HG03025 (cell line): ENCODE data around the gene FLT1.

Experiments used
- ATAC-seq: cut with Tn5 transposase; IDR thresholded peaks from one replicate; pipeline ENCODE4 v1.9.1; 2021; ENCODE audit warnings: mild to moderate bottlenecking, moderate library complexity; ENCODE audit not compliant: unreplicated experiment, low FRiP score

FLT1 gene

DNA sequence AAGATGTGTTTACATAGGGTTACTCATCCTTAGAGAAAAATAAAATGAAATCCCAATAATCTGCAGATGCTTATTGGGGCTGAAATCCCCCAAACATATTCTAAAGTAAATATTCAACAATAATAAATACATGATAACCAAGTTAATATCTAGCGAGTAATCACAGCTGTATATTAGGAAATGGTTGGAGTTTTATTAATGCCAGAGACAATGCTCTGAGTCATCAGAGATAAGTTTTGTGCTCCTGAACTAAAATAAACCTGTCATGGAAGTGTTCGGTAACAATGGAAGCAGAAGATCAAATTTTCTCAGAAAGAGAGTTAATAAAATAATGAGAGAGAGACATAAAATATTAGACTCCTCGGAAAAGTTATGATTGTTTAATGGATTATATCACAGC lies 31.4 kb downstream of the FLT1 start:
- ATAC-seq, result no peak

DNA sequence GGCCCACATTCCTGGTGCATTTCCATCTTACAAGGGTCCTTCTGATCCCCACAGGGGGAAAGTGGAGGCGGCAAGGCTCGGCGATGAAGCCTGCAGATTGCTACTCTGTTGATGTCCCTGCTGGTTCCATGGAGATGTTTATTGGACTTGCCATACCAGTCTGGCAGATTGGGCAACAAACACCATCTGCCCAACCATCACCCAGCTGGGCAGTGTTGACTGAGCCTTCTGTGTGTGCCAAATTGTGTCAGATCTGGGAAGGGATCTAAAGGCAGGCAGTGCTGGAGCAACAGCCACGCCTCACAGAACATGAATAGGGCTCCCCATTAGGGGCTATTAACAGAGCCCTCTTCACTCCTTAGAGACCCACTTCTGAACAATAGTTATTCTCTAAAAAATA lies 35.0 kb downstream of the FLT1 start:
- ATAC-seq, result no peak

DNA sequence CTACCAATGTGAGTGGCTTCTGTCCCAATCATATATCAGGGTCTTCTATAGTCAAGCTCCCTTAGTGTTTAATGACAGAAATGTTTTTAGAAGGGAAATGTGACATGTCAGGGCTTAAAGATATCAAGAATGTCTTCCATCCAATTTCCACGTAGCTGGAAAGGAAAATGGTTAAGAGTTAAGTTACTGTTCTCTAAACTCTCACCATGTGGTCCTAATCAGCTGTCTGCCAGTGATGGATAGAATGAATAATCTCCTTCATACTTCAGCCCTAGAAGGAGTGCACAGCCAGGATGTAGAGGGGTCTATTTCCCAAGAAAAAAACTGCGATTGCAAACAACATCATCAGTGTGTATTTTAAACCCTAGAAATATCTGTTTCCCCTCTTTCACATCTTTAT lies 36.3 kb downstream of the FLT1 start:
- ATAC-seq, result no peak

DNA sequence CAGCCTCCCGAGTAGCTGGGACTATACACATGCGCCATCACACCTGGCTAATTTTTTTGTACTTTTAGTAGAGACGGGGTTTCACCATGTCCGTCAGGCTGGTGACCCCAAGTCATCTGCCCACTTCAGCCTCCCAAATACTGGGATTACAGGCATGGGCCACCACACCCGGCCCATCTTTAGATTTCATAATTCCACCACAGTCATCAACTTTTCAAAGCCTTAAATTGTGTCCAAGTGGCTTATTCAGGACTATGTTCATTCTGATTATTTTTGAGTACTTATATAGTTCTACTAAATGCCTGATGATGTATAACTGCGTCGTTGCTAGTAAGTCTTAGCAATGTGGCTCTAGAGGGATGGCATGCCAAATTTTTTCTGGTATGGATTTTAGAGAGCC lies 36.9 kb downstream of the FLT1 start:
- ATAC-seq, result no peak

DNA sequence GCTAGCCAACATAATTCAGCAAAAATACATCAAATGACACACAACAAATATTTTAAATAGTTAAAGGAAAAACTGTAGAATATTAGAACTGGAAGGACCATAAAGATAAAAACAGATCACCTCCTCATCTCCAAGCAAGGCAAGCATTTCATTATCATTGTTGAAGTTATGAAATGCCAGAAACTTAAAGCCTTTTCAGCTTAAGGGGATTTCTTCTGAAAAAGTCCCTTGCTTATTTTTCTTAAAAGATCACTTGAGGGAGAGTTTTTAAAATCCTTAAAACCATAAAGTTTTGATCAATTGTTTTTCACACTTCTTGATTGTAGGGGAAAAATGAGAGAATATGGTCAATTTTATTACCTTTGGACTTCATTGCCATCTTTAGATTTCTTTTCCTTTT lies 37.4 kb downstream of the FLT1 start:
- ATAC-seq, result no peak

DNA sequence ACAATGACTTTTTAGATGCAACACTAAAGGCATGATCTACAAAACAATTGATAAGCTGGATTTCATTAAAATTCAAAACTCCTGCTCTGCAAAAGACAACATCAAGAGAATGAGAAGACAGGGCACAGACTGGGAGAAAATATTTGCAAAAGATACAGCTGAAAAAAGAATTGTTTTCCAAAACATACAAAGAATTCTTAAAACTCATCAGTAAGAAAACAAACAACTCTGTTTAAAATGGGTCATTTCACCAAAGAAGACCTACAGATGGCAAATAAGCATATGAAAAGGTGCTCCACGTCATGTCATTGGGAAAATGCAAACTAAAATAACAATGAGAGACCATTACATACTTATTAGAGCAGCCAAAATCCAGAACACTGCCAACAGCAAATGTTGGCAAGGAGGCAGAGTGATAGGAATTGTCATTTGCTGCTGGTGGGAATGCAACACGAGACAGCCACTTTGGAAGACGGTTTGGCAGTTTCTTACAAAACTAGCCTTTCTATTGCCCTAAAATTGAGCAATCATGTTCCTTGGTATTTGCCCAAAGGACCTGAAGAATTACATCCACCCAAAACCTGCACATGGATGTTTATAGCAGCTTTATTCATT lies 39.2 kb downstream of the FLT1 start:
- ATAC-seq, result no peak

DNA sequence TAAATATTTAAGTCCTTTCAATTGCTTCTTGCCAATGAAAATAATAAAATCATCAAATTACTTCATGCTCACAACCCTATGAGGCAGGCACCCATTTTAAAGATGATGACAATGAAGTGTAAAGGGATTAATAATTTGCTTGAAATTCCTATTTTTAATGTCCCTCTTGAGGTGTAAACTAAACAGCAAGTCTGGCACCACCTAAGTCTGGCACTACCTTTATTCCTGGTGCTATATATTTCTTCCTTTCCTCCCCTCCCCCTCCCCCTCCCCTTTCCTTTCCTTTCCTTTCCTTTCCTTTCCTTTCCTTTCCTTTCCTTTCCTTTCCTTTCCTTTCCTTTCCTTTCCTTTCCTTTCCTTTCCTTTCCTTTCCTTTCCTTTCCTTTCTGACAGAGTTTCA lies 42.2 kb downstream of the FLT1 start:
- ATAC-seq, result no peak

DNA sequence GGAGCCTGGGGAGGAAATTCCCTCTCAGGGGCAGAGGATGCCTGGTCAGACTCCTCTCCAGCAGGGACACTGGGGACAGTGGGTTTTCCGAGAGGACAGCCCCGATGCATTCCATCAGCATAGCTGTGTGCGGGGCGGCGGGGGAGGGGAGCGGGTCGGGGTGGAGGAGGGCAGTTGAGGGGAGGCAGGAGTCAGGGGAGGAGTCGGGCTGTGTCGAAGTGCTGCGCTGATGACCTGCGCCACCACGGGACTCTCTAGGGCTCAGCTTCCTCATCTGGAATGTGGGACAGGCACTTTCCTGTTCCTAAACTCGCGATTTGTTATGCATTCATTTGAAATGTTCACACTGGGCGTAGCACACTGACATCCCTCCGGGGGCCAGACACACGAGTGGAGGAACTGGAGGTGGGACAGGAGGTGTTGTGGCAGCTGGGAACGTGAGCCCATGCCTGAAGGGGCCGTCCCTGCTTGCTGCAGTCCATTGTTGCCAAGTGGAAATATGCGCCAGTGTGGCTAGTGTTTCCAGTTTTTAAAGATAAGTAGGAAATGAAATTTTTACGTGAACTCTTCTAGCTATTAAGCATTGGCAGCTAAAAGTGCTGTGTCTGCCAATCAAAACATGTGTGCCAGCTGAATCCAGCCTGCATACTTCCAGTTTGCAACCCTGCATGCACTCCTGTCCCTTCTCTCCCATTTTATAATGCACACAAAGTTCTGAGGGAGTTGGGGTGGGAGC lies 43.3 kb downstream of the FLT1 start:
- no peak for ATAC-seq

DNA sequence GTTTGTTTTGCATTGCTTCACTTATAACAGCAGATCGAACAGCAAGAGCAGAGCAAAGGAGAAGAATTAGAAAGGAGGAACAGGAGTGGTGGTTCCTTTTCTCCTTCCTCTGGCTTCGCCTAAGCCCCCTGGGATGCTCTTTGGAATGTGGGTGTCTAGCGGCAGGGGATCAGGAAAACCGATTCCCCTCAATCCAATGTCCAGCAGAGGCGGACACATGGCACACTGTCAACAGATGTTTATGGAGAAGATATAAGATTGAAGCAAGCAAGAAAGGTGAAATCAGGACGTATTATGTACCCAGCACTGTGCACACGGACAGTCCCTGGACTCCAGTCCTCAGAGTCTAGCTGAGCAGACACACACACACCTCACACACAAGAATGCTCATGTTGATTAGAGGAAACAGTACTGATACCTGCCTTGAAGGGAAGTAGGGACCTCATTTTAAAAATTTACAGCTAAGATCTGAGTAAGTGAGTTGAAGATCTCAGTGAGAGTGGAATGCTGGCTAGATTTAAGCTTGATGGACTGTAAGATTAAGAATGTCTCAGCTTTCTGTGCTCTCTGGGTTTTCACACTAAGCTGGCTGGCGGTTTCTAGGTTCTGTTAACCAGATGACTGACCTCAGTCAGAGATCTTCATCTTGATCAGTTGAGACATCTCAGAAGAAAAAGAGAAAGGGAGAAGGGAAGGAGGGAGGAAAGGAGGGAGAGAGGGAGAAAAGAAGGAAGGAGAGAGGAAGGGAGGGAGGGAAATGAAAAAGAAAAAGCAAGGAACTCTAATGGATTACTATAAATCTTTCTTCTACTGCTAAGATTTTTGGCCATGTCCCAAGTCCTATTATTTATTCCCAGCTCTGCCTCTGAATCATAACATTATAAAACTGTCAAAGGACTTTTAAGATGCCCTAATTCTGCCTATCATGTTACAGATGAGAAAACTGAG lies 44.8 kb downstream of the FLT1 start:
- peak; percentile 82 for ATAC-seq

DNA sequence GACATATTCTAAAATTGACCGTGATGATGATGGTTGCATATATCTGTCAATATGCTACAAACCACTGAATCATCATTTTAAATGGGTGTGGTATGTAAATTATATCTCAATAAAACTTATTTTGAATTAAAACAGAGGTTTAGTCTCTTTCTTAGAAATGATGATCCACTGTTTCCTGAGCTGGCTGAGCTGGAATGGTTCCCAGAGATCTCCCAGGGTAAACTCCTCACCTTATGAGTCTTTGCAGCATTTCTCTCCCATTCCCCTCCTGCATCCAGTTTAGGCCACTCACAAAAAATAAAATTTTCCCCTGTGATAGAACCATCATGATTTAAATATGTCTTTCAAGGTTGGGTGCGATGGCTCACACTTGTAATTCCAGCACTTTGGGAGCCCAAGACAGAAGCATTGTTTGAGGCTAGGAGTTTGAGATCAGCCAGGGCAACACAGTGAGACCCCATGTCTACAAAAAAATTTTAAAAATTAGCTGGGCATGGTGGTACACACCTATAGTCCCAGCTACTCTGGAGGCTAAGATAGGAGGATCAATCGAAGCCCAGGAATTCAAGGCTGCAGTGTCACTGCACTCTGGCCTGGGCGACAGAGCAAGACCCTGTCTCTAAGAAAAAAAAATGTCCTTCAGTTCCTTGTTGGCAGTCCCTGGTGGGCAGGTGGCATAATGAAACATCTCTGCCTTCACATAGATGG lies 46.1 kb downstream of the FLT1 start:
- ATAC-seq, result no peak

DNA sequence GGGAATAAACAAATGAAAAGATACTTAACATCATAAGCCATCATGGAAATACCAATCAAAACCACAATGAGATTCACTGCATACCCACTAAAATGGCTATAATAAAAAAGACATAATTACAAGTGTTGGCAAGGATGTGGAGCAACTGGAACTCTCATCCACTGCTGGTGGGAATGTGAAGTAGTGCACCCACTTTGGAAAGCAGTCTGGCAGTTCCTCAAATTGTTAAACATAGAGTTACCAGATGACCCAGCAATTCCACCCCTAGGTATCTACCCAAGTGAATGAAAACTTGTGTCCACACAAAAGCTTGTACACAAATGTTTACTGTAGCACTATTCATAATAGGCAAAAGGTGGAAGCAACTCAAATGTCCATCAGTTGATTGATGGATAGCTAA lies 46.9 kb downstream of the FLT1 start:
- ATAC-seq, result no peak

DNA sequence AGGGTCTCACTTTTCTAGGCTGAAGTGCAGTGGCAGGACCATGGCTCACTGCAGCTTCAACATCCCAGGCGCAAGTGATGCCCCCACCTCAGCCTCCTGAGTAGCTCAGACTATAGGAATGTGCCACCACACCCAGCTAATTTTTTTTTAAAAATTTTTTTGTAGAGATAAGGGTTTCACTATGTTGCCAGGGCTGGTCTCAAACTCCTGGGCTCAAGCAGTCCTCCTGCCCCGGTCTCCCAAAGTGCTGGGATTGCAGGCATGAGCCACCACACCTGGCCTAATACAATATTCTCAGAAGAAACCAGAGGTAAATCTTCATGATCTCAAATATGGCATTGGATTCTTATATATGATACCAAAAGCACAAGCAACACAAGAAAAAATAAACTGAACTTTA lies 47.7 kb downstream of the FLT1 start:
- no peak for ATAC-seq

DNA sequence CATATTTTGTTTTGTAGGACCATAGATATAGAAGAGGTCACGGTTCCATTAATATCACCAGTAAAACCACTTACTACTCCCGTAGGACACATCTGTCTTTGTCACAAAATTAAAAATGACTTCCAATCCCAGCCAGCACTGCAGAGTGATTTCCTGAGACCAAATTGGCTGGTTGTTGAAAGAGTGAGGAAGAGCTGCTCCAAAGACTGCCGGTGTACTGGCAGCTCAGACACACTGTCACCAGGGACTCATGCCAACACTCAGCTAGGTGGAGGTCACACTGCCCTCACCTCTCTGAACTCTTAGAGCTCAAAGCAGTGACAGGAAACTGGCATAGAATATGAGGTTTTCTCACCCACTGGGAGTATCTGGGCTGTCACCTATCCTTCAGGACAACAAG lies 52.1 kb downstream of the FLT1 start:
- ATAC-seq, result no peak

DNA sequence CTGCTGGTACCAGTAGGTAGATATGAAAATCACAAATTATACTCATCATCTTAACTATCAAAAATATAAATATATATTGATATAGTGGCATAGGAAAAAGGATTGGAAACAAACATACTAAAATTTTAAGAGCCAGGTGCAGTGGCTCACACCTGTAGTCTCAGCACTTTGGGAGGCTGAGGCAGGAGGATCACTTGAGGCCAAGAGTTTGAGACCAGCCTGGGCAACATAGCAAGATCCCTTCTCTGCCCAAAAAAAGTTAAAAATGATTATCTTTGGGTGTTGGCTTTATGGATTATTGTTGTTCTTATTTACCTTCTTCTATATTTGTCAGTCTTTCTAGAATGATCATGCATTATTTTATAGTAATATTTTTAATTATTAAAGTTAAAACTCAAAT lies 53.4 kb downstream of the FLT1 start:
- no peak for ATAC-seq

DNA sequence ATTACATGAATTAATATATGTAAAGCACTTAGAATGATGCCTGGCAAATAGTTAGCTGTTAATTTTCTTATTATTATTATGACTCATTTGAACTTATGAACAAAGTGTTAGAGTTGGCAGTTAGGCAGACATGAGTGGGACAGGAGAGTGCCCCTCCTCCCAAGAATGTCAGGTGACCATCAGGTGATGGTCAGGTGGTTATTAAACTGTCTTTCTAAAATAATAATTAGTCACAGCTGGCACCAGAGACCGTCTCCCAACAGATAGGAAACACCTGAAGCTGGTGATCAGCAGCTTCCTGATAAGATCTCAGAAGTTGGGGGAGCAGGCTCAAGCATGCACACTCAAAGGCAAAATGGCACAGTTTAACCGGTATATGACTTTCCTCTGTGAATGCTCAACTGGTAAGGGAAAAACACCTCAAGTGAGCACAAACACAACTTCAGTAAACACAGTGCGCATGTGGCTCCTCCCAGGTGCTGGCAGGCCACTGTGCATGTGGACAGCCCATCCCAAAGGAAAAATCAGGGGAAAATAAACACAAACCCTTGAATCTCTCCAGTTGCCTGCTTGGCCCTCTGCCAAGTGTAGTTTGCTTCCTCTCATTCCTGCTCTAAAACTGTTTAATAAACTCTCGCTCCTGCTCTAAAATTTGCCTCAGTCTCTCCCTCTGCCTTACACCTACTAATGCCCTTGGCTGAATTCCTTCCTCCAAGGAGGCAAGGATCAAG lies 54.0 kb downstream of the FLT1 start:
- ATAC-seq, result no peak

DNA sequence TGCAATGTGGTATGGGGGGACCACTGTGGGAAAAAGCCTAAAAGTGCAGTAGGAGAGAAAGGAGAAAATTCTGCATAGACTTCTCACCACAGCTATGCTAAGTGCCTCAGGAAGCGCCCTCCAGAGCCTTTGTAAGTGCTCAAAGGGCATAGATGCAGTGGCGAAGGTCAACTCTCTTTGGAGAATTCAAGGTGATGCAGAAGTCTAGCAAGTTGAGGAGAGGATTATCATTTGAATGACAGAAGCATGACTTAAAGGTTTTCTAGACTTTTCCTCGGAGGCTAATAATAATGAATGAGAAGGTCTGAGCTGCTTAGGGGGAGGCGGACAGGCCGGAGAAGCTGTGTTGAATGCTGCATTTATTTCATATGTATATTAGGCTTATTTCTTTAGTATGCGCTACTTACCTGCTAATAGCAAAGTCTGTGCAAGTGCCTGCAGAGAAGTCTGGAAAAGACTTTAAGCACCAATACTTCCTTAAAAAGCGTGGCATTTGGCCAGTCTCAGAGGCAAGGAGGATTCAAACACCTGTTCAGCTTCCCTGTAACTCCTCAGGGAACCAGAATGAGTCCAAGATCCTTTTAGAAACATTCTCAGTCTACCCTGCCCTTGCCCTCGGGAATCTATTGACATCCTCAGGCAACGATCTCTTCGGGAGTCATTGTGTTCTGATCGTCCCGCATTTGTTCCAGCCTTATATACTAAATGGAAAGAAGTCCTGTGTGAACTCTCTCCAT lies 56.2 kb downstream of the FLT1 start:
- no peak for ATAC-seq

DNA sequence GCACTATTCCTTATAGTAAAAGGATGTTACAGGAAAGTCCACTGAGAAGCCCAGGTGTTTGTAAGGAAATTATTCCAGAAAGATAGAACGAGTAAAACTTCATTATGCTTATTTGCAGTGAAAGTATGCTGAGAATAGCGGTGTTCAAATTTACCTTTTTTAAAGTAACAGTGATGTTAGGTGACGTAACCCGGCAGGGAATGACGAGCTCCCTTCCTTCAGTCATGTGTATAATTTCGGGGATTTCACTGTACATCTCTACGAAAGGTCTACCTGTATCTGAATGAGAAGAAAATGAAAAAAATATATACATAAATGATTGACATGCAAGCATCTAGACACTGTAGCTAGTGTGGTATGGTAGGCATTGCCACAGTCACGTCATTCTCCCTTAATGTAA lies 56.9 kb downstream of the FLT1 start:
- no peak for ATAC-seq

DNA sequence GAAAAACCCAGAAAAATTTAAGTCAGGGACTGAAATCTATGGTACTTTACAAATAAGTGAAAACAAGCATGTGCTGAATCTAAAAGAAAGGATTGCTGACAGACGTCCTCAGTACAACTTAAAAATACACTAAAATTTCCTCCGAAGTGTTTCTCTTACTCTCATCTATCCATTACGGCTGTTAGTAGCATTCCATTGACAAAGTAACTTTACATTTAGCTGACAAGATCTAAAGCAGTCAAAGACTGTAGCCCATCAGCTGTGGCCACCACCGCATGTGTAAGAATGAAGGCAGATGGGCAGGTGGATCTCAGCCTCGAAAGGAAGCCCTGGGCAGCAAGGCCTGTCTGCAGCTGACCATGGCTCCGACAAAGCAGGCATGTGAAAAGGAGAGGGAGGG lies 59.0 kb downstream of the FLT1 start:
- no peak for ATAC-seq

DNA sequence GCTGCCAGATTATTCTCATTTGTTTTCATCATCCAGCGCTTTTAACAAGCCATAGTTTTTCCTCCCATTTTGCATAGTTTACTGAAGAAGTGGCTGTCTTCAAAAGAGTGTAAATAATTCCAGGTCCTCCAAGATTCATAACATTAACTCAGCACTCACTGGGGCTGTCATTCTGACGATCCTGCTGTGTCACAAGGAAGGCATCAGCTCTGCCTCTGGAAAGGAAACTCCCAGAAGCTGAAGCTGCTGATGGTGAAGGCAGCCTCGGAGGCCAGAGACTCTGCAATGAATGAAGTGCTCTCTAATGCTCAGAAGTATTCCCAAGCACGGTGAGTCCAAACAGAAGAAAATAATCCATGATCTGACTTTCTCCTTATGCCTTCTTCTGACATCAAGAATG lies 60.0 kb downstream of the FLT1 start:
- ATAC-seq, result no peak
